HUES64 (cell line): ENCODE measurements around the gene TFDP2.
"Not testable (repeated sequence)": the region's sequence is repeated elsewhere in the genome, so short reads cannot be mapped to it uniquely, and the experiment has no call there.

Experiments used
- H3K27ac ChIP-seq: 2 replicates; pipeline ENCODE4 v1.7.0; 2013; ENCODE audit warnings: low read depth, low read length, inconsistent platforms
- H3K27me3 ChIP-seq: 2 replicates; pipeline ENCODE4 v1.6.1; 2013; ENCODE audit warnings: mild to moderate bottlenecking, low read length; ENCODE audit not compliant: insufficient read depth
- H3K36me3 ChIP-seq: 2 replicates; pipeline ENCODE4 v1.6.1; 2013; ENCODE audit warnings: mild to moderate bottlenecking, low read length; ENCODE audit not compliant: insufficient read depth
- H3K4me1 ChIP-seq: 2 replicates; pipeline ENCODE4 v1.6.1; 2013; ENCODE audit warnings: mild to moderate bottlenecking, low read length, moderate library complexity; ENCODE audit not compliant: insufficient read depth
- H3K4me3 ChIP-seq: 2 replicates; pipeline ENCODE4 v1.5.1; 2013; ENCODE audit warnings: mild to moderate bottlenecking, low read length, moderate library complexity
- H3K9ac ChIP-seq: 2 replicates; pipeline ENCODE4 v1.6.1; 2013; ENCODE audit warnings: mild to moderate bottlenecking, low read depth, low read length
- H3K9me3 ChIP-seq: 2 replicates; pipeline ENCODE4 v1.6.1; 2013; ENCODE audit warnings: low read depth, low read length; ENCODE audit not compliant: insufficient read depth
- WGBS: fragments of 150-250, 120-280 bp; methylation state at CpG from one replicate; pipeline ENCODE4 v1.1.7; 2013; ENCODE audit warnings: missing lambda C conversion rate; 5-methylcytosine and 5-hydroxymethylcytosine counted together

Gene TFDP2

GRCh38 chr3:141994856-141995255 is 154.5 kb downstream of the TFDP2 start:
- Histone ChIP-seq H3K4me1 (peaks cover 11% of the 10 kb centered on the region; the same call in 1 of the 2 replicates), H3K9me3 (no peaks in the 10 kb centered on the region), H3K27me3 (no peaks in the 10 kb centered on the region), H3K27ac (no peak overlapping the region), H3K36me3 (peaks cover 39% of the 10 kb centered on the region), H3K9ac (no peak overlapping the region), H3K4me3 (no peak overlapping the region)

GRCh38 chr3:141992512-141992911 is 156.8 kb downstream of the TFDP2 start:
- peaks cover 11% of the 10 kb centered on the region; the same call in 1 of the 2 replicates for H3K4me1 ChIP-seq
- no peak overlapping the region for H3K27ac ChIP-seq
- H3K27me3 ChIP-seq, result no peaks in the 10 kb centered on the region
- H3K9me3 ChIP-seq, result no peaks in the 10 kb centered on the region
- H3K36me3 ChIP-seq, result peaks cover 47% of the 10 kb centered on the region
- H3K9ac ChIP-seq, result no peak overlapping the region
- no peak overlapping the region for H3K4me3 ChIP-seq
- WGBS, result 93% methylated on average over 2 of the region's 2 CpGs

- H3K36me3 ChIP-seq, result peaks cover 18% of the 10 kb centered on the region
- no peaks in the 10 kb centered on the region for H3K4me1 ChIP-seq
- 87% methylated on average over 2 of the region's 2 CpGs for WGBS
- no peaks in the 10 kb centered on the region for H3K9me3 ChIP-seq
- no peaks in the 10 kb centered on the region for H3K27me3 ChIP-seq
- H3K9ac ChIP-seq, result no peak overlapping the region
- no peak overlapping the region for H3K4me3 ChIP-seq
- no peak overlapping the region for H3K27ac ChIP-seq
Observed at GRCh38 chr3:141986548-141987107, 162.7 kb downstream of the TFDP2 start.

DNA sequence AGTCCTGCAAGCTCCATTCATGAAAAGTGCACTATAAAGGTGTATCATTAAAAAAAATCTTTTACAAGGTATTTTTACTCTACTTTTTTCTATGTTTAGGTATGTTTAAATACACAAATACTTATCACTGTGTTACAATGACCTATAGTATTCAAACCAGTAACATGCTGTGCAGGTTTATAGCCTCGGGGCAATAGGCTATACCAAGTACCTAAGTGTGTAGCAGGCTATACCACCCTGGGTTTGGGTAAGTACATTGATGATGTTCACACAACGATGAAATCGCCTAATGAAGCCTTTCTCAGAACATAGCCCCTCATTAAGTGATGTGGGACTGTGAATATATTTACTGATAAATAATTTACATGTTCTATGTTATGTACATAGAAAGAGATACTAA is 168.3 kb downstream of the TFDP2 start:
- Histone ChIP-seq H3K36me3 (peaks cover 35% of the 10 kb centered on the region), H3K4me1 (no peaks in the 10 kb centered on the region), H3K27me3 (no peaks in the 10 kb centered on the region), H3K4me3 (no peak overlapping the region), H3K9ac (no peak overlapping the region), H3K9me3 (no peaks in the 10 kb centered on the region), H3K27ac (no peak overlapping the region)
- WGBS, result 96% methylated on average over 3 of the region's 3 CpGs

- 96% methylated on average over 5 of the region's 5 CpGs for WGBS
- Histone ChIP-seq H3K36me3 (peaks cover 42% of the 10 kb centered on the region), H3K4me1 (no peaks in the 10 kb centered on the region), H3K27ac (no peak overlapping the region), H3K27me3 (no peaks in the 10 kb centered on the region), H3K9me3 (no peaks in the 10 kb centered on the region), H3K9ac (no peak overlapping the region), H3K4me3 (no peak overlapping the region)
Observed at GRCh38 chr3:141979050-141979671, 170.2 kb downstream of the TFDP2 start.

DNA sequence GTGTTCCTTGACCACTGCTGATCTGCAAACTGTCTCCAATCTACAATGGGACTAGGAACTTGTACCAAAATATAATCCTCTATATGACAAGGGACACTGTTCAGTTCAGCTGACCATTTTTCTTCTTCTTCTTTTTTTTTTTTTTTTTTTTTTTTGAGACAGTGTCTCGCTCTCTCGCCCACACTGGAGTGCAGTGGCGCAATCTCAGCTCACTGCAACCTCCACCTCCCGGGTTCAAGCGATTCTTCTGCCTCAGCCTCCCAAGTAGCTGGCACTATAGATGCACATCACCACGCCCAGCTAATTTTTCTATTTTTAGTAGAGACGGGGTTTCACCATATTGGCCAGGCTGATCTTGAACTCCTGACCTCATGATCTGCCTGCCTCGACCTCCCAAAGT is 174.6 kb downstream of the TFDP2 start:
- 96% methylated on average over 8 of the region's 8 CpGs for WGBS
- not testable (repeated sequence) for H3K9ac ChIP-seq, H3K27ac ChIP-seq, H3K4me3 ChIP-seq, H3K9me3 ChIP-seq, H3K27me3 ChIP-seq, H3K4me1 ChIP-seq
- peaks cover 67% of the 10 kb centered on the region for H3K36me3 ChIP-seq

DNA sequence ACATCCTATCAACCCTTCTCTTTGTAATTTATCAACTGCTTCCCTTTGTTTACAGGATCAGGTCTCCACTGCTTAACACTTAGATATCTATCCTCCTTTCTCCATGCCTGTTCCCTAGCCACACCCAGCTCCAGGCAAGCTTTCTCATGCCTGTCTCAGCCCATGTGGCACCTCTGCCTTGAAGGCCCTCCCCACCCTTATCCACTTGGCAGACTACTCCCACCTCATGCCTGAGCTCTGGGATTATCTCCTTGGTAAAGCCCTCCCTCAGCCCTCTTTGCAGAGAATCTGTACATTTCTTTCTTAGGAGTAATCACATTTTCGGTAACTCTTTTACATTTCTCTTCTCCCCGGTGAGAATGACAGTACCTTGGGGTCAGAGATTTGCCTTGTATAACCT is 176.9 kb downstream of the TFDP2 start:
- Histone ChIP-seq H3K4me3 (no peak overlapping the region), H3K27me3 (no peaks in the 10 kb centered on the region), H3K36me3 (peaks cover 67% of the 10 kb centered on the region), H3K27ac (no peak overlapping the region), H3K9ac (no peak overlapping the region), H3K9me3 (no peaks in the 10 kb centered on the region), H3K4me1 (no peaks in the 10 kb centered on the region)
- 95% methylated on average over 2 of the region's 2 CpGs for whole genome bisulfite sequencing

GRCh38 chr3:141971571-141971970 is 177.8 kb downstream of the TFDP2 start:
- H3K27ac ChIP-seq, result no peak overlapping the region
- 100% methylated on average over 1 of the region's 1 CpG for WGBS
- H3K27me3 ChIP-seq, result no peaks in the 10 kb centered on the region
- peaks cover 65% of the 10 kb centered on the region for H3K36me3 ChIP-seq
- H3K9me3 ChIP-seq, result no peaks in the 10 kb centered on the region
- H3K9ac ChIP-seq, result no peak overlapping the region
- no peak overlapping the region for H3K4me3 ChIP-seq
- H3K4me1 ChIP-seq, result no peaks in the 10 kb centered on the region

GRCh38 chr3:141969711-141970110 is 179.6 kb downstream of the TFDP2 start:
- Histone ChIP-seq H3K9me3 (no peaks in the 10 kb centered on the region), H3K4me1 (no peaks in the 10 kb centered on the region), H3K27me3 (no peaks in the 10 kb centered on the region), H3K9ac (no peak overlapping the region), H3K27ac (no peak overlapping the region), H3K4me3 (no peak overlapping the region), H3K36me3 (peaks cover 63% of the 10 kb centered on the region)
- 95% methylated on average over 6 of the region's 6 CpGs for WGBS

DNA sequence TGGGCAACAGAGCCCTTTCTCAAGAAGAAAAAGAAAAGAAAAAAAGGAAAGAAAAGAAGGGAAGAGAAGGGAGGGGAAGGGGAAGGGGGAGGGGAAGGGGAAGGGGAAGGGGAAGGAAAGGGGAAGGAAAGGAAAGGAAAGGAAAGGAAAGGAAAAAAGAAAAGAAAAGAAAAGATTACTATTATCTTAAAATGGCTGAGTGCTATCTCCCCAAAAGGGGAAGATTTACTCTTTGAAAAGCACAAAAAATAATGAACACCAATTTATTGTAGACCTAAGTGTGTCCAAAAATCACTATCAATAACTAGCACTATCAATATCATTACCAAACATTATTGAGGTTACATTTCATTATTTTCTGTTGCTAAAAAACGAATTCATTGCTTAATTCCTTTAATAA is 183.9 kb downstream of the TFDP2 start:
- no peaks in the 10 kb centered on the region for H3K9me3 ChIP-seq
- no peaks in the 10 kb centered on the region for H3K27me3 ChIP-seq
- WGBS, result no CpG with 5 or more reads among the region's 1 CpG
- no peak overlapping the region for H3K9ac ChIP-seq
- H3K27ac ChIP-seq, result no peak overlapping the region
- no peaks in the 10 kb centered on the region; the same call in 1 of the 2 replicates for H3K4me1 ChIP-seq
- peaks cover 61% of the 10 kb centered on the region for H3K36me3 ChIP-seq
- H3K4me3 ChIP-seq, result no peak overlapping the region

- no peaks in the 10 kb centered on the region for H3K27me3 ChIP-seq
- H3K9ac ChIP-seq, result no peak overlapping the region
- peaks cover 70% of the 10 kb centered on the region for H3K36me3 ChIP-seq
- WGBS, result 98% methylated on average over 4 of the region's 4 CpGs
- no peak overlapping the region for H3K4me3 ChIP-seq
- H3K9me3 ChIP-seq, result no peaks in the 10 kb centered on the region
- peaks cover 5% of the 10 kb centered on the region; the same call in 1 of the 2 replicates for H3K4me1 ChIP-seq
- H3K27ac ChIP-seq, result no peak overlapping the region
Observed at GRCh38 chr3:141963301-141963700, 186.0 kb downstream of the TFDP2 start.

- H3K36me3 ChIP-seq, result peaks cover 74% of the 10 kb centered on the region
- no peak overlapping the region; the same call in 1 of the 2 replicates for H3K27ac ChIP-seq
- WGBS, result 83% methylated on average over 3 of the region's 3 CpGs
- peaks cover 5% of the 10 kb centered on the region; the same call in 1 of the 2 replicates for H3K4me1 ChIP-seq
- no peak overlapping the region for H3K9ac ChIP-seq
- H3K4me3 ChIP-seq, result no peak overlapping the region
- no peaks in the 10 kb centered on the region for H3K27me3 ChIP-seq
- H3K9me3 ChIP-seq, result no peaks in the 10 kb centered on the region
Observed at GRCh38 chr3:141960731-141961130, 188.6 kb downstream of the TFDP2 start.
